Measurements from ENCODE around the gene TSHZ1. TPM values are rescaled to one million over a fixed set of nuclear protein-coding genes. Genes with fewer than 3 reads are reported as not detected.

The TSHZ1 gene
- total RNA-seq, 1 experiment from 2014 or later: 5.6 TPM

GRCh38 chr18:75162467-75162866 is 48.1 kb upstream of the TSHZ1 start:
- Histone ChIP-seq H3F3A (ENCODE audit: low read length, unreplicated experiment) (no peaks in the 10 kb centered on the region), H3K9me3 (ENCODE audit: low read length) (no peaks in the 10 kb centered on the region), H3K36me3 (ENCODE audit: low read depth, low read length) (no peaks in the 10 kb centered on the region), H3K4me1 (ENCODE audit: insufficient read depth, low read length) (no peaks in the 10 kb centered on the region), H4K20me1 (ENCODE audit: low read length) (no peaks in the 10 kb centered on the region), H3K4me3 (ENCODE audit: low read length) (no peak overlapping the region), H3K9me2 (replicated peaks; ENCODE audit: low read length) (no peaks in the 10 kb centered on the region), H2AFZ (ENCODE audit: low read length) (no peak overlapping the region), H3K9ac (ENCODE audit: low read length) (no peak overlapping the region), H3K4me2 (ENCODE audit: low read length) (no peak overlapping the region), H3K27ac (ENCODE audit: low read length) (no peak overlapping the region), H3K79me2 (ENCODE audit: low read length) (no peaks in the 10 kb centered on the region), H3K27me3 (ENCODE audit: low read length) (0 out of 2 replicates have a peak, but pooled peaks cover 16% of the 10 kb centered on the region)
- BruUV-seq (replicated peaks): no TSS peak
- ChIA-PET CTCF (no interaction called here), POLR2A (ENCODE audit: unreplicated experiment) (no interaction called here)
- intact Hi-C loops (cut with micrococcal nuclease): no loop called here
- ATAC-seq (peak; percentile 83), DNase-seq (peak; percentile 57)
- TF ChIP-seq CTCF (conservative IDR thresholded peaks at IDR 0.05; ENCODE audit: low read depth, low read length) (no peak), EZH2 (IDR thresholded peaks at IDR 0.05; ENCODE audit: low read length, unreplicated experiment) (no peak), EZH2phosphoT487 (IDR thresholded peaks at IDR 0.05; ENCODE audit: borderline replicate concordance, low read length) (no peak)

- Histone ChIP-seq H2AFZ (ENCODE audit: low read length) (no peak overlapping the region), H3F3A (ENCODE audit: low read length, unreplicated experiment) (no peaks in the 10 kb centered on the region), H3K9ac (ENCODE audit: low read length) (no peak overlapping the region), H3K9me2 (replicated peaks; ENCODE audit: low read length) (no peaks in the 10 kb centered on the region), H3K27me3 (ENCODE audit: low read length) (peaks cover 21% of the 10 kb centered on the region), H4K20me1 (ENCODE audit: low read length) (no peaks in the 10 kb centered on the region), H3K36me3 (ENCODE audit: low read depth, low read length) (no peaks in the 10 kb centered on the region), H3K79me2 (ENCODE audit: low read length) (no peaks in the 10 kb centered on the region), H3K9me3 (ENCODE audit: low read length) (no peaks in the 10 kb centered on the region), H3K4me1 (ENCODE audit: insufficient read depth, low read length) (no peaks in the 10 kb centered on the region), H3K27ac (ENCODE audit: low read length) (no peak overlapping the region), H3K4me3 (ENCODE audit: low read length) (no peak overlapping the region), H3K4me2 (ENCODE audit: low read length) (no peak overlapping the region)
- no peak for TF ChIP-seq EZH2phosphoT487 (IDR thresholded peaks at IDR 0.05; ENCODE audit: borderline replicate concordance, low read length)
- no peak for TF ChIP-seq EZH2 (IDR thresholded peaks at IDR 0.05; ENCODE audit: low read length, unreplicated experiment)
- TF ChIP-seq CTCF (conservative IDR thresholded peaks at IDR 0.05; ENCODE audit: low read depth, low read length): no peak
- ChIA-PET CTCF (no interaction called here), POLR2A (ENCODE audit: unreplicated experiment) (no interaction called here)
- ATAC-seq (no peak), DNase-seq (no peak)
- intact Hi-C loops (cut with micrococcal nuclease): no loop called here
- no TSS peak for BruUV-seq (replicated peaks)
Observed at GRCh38 chr18:75162978-75163377, 47.6 kb upstream of the TSHZ1 start.

GRCh38 chr18:75163736-75164135 is 46.9 kb upstream of the TSHZ1 start:
- no peaks in the 10 kb centered on the region for H3F3A ChIP-seq (ENCODE audit: low read length, unreplicated experiment)
- TF ChIP-seq EZH2phosphoT487 (IDR thresholded peaks at IDR 0.05; ENCODE audit: borderline replicate concordance, low read length) (no peak), EZH2 (IDR thresholded peaks at IDR 0.05; ENCODE audit: low read length, unreplicated experiment) (no peak), CTCF (conservative IDR thresholded peaks at IDR 0.05; ENCODE audit: low read depth, low read length) (no peak)
- no peaks in the 10 kb centered on the region for H3K36me3 ChIP-seq (ENCODE audit: low read depth, low read length)
- H3K4me2 ChIP-seq (ENCODE audit: low read length): no peak overlapping the region
- ATAC-seq (no peak), DNase-seq (no peak)
- peaks cover 27% of the 10 kb centered on the region for H3K27me3 ChIP-seq (ENCODE audit: low read length)
- H3K9me3 ChIP-seq (ENCODE audit: low read length): no peaks in the 10 kb centered on the region
- no peak overlapping the region for H3K9ac ChIP-seq (ENCODE audit: low read length)
- ChIA-PET CTCF (no interaction called here), POLR2A (ENCODE audit: unreplicated experiment) (no interaction called here)
- H2AFZ ChIP-seq (ENCODE audit: low read length): no peak overlapping the region
- no TSS peak for BruUV-seq (replicated peaks)
- H4K20me1 ChIP-seq (ENCODE audit: low read length): no peaks in the 10 kb centered on the region
- no peak overlapping the region for H3K4me3 ChIP-seq (ENCODE audit: low read length)
- no peaks in the 10 kb centered on the region for H3K79me2 ChIP-seq (ENCODE audit: low read length)
- no peak overlapping the region for H3K27ac ChIP-seq (ENCODE audit: low read length)
- no peaks in the 10 kb centered on the region for H3K4me1 ChIP-seq (ENCODE audit: insufficient read depth, low read length)
- intact Hi-C loops (cut with micrococcal nuclease): no loop called here
- H3K9me2 ChIP-seq (replicated peaks; ENCODE audit: low read length): no peaks in the 10 kb centered on the region

All from PC-3 (cell line).